HG03520 (cell line): ENCODE measurements around the gene CAMTA1.

Experiments
- ATAC-seq: cut with Tn5 transposase; IDR thresholded peaks from one replicate; pipeline ENCODE4 v1.9.1; 2021; ENCODE audit warnings: mild to moderate bottlenecking, moderate library complexity; ENCODE audit not compliant: unreplicated experiment

The CAMTA1 gene

DNA sequence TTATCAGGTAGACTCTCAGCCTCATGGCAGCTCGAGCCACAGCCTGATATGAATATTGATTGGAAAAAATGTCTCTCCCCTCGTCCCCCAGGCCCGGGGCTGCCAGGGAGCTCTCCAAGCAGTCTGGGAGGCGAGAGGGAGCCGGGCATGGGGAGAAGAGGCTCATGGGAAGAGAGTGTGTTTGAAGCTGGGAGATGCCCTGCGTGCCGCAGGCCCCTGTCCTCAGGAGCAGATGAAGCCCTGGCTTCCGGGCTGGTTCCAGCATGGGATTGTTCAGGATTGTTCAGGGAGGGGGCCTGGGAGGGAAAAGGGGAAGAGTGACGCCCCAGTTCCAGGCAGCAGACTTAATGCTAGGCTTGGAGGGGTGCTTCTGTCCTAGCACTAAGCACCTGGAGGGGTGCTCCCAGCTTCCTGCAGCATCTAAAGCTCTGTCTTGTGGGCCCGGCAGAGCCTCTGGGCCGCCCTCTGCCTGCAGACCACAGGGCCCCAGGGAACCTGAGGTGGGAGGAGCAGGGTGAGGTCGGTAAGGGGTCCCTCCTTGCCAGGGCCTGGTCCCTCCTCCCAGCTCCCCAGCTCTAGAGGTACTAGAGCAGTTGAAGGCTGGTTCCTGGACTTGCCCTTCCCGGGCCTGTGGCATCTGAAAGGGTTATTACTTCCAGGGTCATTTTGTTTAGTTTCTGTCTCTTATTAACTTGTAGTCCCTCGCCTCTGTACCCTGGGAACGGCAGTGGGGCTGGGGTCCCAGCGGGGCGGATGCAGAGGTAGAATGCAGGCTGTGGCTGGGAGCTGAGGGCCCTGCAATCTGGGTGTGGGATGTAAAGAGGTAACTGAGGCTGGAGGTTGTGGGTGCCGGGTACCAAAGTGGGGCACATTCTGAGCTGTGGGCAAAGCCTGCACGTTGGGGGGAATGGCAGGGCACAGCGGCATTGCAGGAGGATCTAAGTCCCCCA is 651.1 kb downstream of the CAMTA1 start:
- no peak for ATAC-seq

DNA sequence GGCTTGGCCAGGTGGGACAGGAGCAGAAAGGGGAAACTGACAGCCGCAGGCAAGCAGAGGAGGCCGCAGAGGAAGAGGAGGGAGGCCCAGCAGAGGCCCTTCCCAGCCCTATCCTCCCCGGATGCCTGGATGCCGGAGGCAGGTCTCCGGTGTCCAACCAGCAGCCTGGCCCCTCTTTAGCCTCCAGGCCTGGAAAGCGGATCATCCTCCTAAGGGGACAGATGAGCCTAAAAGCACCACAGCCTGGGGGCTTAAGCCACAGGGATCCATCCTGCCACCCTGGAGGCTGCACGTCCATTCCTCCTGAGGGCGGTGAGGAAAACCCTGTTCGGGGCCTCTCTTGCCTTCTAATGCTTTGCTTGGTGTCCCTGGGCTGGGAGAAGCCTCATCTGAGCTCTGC is 651.8 kb downstream of the CAMTA1 start:
- no peak for ATAC-seq

DNA sequence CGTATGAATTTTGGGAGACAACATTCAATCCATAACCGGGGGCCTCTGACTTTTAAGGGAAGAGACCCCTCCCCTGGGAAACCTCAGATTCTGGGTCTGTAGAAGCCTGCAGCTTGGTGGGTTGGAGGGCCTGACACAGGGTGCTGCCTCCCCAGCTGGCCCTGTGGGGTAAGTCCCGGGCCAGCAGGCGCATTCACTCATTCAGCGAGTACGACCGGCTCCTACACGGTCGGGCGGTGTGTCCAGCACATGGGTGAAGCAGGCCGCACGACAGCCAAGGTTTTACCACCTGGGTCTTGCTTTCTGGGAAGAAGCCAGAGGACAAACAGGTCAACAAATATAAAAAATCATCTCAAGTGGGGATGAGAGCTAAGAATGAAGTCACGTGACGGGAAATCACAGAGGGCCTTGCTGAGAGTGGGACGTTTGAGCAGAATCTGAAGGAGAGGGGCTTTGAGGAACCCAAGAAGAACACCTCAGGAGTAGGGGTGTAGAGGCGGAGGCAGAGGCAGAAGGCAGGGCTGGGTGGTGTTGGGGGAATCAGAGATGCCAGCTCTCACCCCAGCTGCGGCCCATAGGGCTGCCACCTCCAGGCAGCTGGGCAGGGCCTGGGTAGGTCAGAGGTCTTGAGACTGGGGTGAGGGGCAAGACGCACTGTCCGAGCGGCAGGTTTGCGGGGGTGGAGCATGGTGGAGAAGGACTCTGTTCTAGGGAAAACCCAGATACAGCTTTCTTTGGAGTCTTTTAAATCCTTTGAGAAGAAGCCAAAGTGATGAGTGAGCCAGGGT is 652.5 kb downstream of the CAMTA1 start:
- no peak for ATAC-seq

DNA sequence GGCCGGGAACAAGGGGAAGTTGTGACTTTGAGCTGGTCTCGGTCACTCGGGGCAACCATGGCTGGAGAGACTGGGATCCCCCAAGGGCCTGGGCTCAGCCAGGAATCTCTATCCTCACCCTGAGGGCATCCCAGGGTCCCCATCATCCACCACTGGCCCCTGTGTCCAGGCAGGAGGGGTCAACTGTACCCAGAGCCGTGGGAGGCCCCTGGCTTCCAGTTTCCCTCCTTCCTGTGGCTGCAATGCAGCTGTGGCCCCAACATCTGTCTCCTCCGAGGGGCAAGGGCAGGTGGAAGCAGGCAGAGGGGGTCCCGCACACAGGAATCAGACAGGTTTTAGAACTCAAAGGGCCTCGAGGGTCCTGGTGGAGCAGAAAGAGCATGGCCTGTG is 653.1 kb downstream of the CAMTA1 start:
- no peak for ATAC-seq

DNA sequence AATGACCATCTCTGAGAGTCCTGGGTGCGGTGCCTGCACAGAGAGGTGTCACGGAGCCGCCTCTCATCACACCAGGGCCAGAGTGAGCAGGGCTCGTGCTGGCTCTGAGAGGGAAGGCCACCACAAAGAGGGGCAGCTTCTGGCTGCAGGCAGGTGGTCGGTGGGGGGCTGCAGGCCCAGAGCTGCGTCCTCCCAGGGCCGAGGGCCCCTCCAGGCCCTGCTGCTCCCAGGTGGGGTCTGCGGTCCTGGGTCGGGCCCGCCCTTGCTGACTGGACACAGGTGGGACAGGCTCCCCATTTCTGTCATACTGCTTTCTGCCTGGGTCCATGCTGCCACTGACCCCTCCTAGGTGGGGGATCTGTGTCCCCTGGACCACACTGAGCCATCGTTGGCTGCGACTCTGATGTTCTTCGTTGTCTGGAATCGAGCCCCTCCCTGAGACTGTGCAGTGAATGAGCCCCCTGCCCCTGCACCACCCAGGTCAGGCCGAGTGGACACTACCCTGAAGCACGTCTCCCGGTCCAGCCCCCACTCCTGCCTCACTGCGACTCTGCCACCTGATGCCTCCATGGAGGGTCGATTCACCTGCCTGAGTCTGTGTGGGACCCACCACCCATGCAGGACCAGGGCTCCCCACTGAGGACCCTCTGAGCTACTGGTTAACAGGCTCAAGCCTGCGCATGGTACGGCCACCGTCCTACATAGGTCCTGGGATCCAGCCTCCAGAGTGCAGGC is 653.8 kb downstream of the CAMTA1 start:
- no peak for ATAC-seq

DNA sequence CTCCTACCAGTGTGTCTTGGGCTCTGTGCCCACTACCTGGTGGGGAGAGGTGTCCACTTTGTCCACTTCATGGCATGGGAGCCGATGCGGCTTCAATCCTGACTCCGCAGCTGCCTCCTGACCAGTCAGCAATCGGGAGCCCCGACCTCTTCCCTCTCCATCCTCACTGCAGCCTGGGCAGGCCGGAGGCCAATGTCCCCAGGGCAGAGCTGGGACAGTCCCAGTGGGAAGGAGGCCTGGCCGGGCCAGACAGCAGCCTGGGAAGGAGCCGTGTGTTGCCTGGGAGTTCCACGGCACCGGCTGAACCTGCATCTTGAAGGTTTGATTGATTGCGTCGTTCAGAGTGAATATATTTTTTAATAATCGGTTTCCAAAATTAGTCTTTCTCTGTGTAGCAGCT is 654.9 kb downstream of the CAMTA1 start:
- ATAC-seq = no peak

DNA sequence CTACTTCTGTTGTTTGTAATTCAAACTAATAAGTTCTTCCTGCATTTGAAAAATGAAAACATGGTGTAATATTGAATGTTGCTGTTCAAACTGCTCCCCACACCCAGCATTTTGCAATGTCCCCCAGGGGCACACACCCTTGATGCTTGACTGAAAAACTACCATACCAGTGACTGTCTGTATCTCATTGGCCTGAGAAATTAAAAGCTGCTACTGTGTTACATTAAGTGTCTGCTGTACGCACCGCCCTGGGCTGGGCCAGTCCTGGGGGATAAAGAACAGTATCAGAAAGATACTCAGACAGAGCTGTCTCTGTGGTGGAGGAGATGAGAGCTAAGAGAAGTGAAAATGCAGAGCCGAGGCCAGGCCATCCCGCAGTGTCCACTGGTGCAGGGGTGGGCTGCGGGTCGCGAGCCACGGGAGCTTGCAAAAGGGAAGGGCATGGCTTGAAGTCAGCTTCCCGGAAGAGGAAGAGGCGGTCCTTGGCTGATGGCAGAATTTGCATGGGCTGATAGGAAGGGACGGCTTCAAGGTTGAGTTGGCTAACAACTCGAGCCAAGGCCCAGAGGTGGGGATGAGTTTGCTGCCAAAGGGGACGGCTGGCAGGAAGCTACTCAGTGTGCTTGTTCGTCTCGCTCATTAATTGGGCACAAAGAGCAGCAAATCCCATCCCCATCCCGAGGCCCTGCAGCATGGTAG is 656.0 kb downstream of the CAMTA1 start:
- no peak for ATAC-seq

DNA sequence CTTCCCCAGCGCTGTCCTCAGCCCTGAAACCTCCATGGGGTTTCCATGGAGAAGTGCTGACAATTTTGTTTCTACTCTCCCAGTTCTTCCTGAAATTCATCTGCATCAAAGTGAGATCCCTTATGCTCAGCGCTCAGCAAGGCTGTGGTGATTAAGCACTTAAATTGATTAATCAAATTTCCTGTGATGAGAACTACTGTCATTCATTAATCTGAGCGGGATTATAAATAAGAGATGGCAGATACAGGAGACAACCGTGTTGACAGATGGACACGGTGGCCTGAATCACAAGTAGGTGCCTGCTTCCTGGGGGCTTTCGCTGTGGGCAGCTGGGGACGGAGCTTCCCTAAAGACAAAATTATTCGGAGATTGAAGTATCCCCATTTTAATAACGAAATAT is 656.8 kb downstream of the CAMTA1 start:
- no peak for ATAC-seq

DNA sequence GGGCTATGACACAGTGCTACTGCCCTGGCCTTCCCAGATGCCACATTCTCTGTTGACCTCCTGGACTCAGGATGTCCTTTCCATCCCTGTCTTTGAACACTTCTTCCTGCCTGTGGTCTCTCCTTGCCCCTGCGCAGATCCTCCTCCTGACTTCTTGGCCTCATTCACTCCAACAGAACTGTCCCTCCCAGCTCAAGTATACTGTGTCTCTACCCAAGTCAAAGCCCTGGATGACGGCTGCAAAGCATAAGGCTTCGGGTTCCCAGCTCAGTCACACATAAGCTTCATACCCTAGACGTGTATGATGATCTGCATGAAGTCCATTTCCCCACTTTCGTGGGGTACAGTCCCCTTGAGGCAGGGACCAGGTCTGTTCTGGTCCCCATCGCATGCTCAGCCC is 657.7 kb downstream of the CAMTA1 start:
- ATAC-seq = no peak

DNA sequence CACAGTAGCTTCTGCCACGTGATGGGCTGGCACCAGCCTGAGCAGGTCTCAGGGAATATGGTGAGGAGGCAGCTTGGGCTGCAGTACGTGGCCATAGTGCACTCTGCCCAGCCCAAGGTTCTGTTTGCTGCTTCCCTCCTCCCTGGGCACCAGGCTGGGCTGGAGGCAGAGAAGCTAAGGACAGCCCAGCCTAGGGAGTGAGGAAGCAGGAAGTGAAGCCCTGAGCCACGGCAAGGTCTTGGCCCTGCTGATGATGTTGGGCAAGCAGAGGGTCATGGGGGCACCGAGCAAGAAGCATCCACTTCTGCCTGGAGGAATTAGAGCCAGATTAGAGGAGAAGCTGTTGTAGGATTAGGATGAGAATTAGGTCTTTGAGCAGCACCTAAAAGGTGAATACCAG is 659.1 kb downstream of the CAMTA1 start:
- no peak for ATAC-seq

DNA sequence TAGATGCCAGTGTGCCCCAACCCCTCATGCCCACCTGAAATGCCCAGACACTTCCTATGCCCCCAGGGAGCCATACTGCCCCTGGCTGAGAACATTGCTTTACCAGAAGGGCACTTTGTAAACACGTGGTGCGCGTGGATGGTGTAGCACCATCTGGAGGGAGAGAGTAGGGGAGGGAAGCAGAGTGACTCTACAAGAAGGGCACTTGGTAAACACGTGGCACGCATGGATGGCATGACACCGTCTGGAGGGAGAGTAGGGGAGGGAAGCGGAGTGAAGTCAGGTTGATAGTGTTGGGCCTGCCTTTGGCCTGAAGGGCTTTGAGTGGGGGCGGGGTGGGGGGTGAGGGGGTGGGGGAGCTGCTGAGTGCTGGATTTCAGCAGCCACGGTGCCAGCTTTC is 661.8 kb downstream of the CAMTA1 start:
- ATAC-seq = no peak

DNA sequence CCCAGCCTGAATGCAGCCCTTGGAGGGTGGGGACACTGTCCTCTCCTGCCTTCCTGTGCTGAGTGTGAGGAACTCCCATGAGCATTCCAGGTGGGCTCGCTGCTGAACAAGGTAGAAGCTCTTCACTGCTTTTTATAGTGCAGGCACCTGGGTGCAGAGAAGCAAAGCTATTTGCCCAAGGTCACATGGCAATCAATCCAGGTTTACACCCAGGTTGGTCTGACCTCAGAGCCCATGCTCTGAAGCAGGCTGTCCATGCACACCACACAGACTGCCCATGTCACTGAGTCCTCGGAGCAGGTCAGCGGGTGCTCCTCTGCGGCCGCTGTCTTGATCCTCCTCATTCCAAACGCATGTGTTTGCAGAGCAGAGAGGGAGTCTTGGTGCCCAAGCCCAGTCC is 662.5 kb downstream of the CAMTA1 start:
- no peak for ATAC-seq

DNA sequence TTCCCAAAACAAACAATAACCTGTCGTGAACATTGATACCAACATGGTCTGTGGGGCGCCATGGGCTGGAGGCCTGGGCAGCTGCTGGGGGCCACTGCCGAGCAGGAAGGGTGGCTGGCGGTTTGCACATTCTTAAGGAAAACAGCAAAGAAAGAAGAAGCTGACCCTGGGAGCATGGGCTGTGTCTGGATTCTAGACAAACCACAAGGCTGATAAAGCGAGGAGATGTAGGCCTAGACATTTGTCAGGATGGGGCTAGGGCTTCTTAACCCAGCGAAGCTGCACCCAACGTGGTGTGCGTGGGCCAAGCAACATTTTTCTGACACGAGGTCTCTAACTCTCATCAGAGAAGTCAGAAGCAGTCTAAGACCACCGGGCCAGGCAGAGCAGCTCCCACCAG is 663.7 kb downstream of the CAMTA1 start:
- no peak for ATAC-seq

DNA sequence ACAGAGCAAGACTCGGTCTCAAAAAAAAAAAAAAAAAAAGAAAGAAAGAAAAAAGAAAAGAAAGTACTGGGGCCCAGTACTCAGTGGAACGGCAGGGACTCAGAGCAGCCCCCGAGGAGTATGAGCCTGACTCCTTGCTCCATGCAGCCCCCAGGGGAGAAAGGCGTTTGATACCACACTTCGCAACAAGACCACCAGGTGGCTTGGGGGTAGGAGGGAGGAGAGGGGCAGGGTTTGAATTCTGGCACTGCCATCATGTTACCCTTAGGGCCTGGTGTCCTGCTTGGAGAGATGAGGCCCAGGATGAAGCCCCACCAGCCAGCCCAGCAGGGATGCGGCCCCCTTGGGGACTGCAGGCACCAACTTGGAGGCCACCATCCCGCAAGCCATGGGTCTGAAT is 664.5 kb downstream of the CAMTA1 start:
- ATAC-seq = no peak

DNA sequence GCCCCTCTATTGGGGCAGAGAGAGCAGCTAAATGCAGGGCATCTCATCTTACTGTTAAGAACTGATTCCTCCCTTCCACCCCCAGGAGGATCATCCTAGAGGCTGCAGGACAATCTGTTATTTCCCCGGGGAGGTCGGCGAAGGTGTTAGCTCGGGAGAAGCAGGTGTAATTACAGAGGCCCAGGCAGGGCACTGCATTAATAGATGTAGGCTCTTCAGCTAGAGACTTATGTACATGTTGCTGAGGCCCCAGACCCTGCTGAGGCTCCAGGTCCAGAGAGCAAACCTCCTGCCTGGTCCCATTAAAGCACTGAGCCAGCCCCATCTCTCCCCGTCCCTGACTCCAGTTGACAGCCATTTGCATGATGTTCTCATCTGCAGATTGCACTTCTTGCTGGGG is 665.6 kb downstream of the CAMTA1 start:
- ATAC-seq = no peak

DNA sequence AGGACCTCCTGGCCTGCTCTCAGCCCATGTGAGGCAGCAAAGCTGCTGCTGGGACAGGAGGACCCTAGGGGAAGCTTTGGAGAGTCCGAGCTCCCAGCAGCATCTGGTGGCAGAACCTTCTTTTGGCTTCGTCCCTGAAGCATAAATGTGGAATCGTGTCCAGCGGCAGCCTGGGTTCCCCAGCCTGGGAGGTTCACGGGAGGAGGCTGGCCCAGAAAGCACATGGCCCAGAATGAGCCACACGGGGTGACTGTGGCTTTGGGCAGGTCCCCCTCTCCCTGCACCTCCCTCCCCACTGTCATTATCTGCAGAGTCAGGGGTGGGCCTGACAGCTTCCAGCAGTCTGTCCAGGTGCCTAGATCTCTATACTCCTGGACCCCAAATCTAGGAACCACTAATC is 667.8 kb downstream of the CAMTA1 start:
- ATAC-seq = no peak

DNA sequence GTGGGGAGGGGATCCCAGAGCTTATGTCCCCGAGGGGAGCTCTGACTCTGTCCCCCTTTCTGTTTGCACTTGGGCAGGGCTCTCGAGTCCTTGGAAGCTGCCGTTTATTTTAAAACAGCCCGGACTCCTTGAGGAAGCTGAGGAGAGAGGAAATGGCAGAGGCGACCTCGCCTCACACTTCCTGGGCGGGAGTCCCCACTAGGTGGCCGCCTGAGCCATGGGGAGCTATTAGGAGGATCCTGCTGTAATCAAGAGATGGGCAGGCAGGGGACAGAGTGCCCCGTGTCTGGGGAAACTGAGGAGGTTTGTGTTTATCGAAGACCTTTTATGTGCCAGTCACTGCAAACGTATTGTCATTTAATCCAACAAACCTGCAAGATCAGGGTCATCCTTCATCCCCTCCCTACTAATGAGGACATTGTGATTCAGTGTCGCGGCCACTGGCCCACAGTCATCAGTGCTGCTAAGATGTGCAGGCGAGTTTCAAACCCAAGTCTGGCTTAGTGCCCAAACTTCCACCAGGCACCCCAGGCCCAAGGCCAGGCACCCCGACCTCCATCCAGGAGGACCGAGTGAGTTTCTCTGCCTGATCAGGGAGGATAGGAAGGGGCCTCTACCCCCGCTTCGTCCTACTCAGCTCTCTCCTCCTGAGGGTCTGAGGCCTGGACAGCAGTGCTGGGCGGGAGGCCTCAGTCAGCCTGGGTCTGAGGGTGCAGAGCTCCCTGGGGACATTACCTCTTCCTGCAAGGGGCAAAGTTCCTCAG is 669.0 kb downstream of the CAMTA1 start:
- no peak for ATAC-seq

DNA sequence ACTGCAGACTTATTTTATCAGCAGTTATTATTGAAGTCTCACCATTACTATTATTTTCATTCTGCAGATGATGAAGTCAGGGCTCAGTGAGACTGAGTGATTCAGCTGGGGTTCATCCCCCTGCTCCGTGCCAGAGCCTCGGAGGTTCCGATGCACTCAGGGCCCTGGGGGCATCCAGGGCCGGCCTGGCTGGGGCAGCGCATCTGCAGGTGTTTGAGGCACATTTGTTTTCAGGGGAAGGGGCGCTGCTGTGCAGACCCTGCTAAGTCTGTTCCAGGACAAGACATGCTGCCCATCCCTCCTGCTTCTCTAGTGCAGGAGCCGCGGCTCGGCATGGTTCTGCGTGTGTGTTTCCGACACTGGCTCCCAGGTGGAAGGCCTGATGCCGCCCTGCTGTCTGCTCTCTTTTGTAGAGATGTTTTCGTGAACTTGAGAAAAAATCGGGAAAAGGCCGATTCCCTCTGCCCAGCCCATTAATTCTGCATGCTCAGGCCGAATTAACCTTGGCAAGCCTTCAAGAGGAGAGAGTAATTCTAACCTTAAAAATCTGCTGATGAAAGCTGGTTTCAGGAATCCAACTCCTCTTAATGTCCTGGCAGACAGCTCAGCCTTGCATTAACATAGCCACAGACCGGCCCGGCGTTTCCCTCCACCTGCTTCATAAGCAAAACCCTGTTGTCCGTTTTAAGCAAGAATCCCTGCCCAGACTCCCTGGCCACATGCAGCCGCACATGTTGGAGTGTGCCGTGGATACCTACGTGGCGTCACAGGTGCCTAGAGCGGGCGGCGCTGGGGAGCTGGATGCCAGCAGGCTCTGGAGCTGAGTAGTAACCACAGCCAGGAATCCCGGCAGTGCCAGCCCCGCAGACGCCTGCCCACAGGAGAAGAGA is 669.9 kb downstream of the CAMTA1 start:
- ATAC-seq = no peak
